Activated T-cell treated with anti-CD3 and anti-CD28 coated beads for 24 hours (primary cell): ENCODE results near the gene MAP3K8.

ENCODE experiments used
- DNase-seq: peaks from one replicate; pipeline ENCODE4 v3.0.0-alpha.2; 2020; ENCODE audit warnings: low read depth

Gene MAP3K8

DNA sequence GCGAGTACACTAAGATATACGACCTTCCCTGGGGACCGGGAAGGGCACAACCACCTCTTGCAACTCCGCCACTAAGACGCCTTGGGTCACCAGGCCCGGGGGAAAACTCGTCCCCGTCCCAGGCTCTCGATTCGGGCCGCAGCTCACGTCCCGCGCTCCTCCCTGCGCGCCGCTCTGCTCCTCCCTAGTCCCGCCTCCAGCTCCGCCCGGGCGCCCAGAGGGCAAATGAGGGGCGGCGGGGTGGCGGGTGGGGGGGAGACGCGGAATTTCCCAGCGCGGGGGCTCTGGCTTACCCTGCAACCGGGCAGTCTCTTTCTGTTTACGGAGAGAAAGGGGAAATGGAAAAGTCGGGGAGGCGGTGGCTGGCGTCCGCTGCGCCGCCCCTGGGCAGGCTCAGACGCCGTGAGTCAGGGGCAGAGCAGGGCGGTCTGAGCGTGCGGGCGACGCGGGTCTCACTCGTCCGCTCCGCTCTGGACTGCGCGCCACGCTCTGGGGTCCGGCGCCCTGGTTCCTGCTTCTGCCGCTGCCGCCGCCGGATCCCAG, at the start of gene MAP3K8:
TSS of gene MAP3K8 (plus strand) at position 455 of the 543 bp plus-strand sequence. CDS start 4,755 bp downstream, outside the sequence.
- DNase-seq: peak; percentile 79

DNA sequence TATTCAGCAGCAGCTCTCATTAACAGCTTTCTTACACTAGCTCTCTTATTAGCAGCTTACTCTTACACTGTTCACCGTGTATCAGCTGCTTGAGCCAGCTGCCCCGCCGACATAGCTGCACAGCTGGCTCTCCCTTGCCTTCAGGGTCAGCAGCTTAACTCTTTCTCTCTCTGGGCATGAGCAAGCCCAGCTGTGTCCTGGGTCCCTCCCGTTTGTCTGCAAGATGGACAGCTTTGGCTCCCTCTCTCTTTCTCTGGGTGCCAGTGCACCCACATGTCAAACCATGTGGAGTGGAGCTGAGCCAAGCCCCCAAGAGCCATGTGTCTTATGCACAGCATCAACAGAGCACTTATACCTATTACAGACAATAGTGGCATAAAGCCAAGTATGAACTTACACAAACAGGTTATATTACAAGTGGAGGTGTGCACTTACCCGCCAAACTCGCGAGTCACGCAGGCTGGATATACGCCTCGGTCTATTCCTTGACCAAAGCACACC, 49.2 kb upstream of the MAP3K8 start:
- no peak for DNase-seq

DNA sequence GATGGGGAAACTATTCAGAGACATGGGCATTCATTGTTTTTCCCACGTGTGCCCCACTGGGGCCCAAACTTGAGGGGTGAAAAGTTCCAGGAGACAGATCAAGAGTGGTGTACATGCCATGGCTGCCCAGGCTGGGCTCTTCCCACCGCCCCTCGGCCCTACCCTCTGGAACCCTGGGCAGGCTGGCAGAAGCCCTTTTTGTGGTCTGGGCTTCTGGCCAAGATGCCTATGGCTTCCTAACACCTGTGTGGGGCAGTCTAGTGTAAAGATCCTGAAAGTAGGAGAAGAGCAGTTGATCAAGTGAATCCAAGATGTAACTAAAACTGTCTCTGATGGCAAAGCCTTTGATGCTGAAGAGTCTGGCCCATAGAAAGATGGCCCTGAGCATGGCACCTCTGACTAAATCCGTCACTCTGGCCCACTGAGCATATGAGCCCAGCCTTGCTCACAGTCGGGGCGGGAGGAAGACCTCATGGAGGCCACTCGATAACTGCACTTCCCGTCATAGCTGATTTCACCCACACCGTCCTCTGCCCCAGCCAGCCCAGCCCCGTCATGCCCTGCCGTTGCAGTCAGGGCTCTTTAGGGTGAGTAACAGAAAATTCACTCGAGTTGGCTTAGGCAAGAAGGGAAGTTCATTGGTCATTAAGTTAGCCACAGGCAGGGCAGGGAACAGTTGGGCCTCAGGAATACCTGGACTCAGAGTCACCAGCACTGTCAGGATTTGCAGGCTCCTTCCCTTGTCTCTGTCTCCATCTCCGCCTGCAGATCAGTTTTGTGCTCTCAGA, 47.0 kb upstream of the MAP3K8 start:
- no peak for DNase-seq

DNA sequence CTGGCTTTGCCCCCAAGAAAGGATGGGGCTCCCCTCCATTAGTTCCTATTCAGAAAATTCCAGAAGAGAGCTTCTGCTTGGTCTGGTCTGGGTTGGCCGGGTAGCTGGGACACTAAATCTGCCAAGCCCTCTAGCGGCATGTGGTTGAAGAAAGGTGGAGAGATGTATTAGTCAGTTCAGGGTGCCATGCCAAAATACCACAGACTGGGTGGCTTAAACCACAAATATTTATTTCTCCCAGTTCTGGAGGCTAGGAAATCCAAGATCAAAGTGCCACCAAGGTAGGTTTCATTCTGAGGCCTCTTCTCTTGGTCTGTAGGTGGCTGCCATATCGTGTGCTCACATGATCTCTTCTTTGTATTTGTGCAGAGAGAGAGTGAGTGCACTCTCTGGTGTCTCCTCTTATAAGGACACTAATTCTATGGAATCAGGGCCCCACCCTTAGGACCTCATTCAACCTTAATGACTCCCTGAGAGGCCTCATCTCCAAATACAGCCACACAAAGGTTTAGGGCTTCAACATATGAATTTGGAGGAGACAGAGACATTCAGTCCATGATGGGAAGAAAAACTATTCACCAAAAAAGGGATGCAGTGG, 46.2 kb upstream of the MAP3K8 start:
- no peak for DNase-seq

DNA sequence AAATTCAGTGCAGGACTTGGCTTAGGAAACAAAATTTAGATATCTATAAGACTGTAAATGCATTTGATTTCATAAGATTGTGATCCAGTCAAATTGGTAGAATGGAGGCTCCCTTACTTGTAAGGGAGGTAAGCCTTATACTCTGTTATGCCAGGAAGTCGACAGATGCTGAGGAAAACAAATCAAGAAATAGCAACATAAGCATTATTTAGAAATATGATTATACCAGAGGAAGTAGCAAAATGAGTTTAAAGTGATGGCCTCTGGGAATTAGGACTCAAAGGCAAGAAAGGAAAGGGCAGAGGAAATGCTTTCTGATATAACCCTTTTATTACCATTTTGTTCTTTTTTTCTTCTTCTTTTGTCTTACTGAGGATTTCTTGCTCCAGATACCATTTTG, 44.4 kb upstream of the MAP3K8 start:
- no peak for DNase-seq

DNA sequence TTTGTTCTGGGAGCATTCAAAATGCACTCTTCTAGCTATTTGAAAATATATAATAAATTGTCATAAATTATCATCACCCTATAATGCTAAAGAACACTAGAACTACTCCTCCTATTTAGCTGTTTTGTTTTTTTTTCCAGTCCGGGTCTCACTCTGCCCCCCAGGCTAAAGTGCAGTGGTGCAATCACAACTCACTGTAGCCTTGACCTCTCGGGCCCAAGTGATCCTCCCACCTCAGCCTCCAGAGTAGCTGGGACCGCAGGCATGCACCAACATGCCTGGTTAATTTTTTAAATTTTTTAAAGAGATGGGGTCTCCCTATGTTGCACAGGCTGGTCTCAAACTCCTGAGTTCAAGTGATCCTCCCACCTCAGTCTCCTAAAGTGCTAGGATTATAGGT, 43.8 kb upstream of the MAP3K8 start:
- DNase-seq: no peak

DNA sequence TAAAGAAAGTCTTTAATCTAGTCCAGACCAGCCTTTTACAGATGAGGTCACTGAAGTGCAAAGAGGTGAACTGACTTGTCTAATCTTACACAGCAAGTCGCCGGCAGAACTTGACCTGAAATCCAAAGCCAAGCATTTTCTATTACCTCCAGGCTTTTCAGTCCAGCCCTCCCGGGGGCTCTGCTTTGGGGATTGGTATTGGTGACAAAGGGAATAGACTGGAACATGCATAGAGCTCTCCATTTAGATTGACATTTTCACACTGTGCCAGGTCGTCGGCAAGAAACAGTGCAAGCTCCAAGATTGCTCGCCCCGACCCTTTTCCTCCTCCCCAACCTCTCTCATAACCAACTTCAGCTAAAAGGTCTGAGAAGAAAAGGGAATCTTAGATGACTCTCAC, 42.7 kb upstream of the MAP3K8 start:
- DNase-seq: no peak

DNA sequence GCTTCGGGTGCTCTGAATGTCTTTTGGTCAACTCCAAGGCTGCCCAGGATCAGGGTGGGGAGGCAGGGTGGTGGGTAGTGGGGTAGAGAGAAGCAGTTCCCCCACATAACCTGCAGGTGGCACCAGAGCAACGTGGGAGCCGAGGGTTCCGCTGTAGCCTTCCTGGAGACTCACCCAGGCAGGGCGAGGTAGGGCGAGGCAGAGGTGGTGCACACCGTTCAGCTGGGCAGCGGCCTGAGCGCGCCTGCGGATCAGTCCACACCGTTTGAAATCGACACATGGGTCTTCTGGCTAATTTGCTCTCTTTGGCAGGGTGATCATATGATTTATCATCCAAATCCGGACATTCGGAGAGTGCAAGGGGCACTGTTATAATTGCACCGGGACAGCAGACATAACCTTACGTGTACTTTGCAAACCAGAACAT, 41.4 kb upstream of the MAP3K8 start:
- peak; percentile 67 for DNase-seq

DNA sequence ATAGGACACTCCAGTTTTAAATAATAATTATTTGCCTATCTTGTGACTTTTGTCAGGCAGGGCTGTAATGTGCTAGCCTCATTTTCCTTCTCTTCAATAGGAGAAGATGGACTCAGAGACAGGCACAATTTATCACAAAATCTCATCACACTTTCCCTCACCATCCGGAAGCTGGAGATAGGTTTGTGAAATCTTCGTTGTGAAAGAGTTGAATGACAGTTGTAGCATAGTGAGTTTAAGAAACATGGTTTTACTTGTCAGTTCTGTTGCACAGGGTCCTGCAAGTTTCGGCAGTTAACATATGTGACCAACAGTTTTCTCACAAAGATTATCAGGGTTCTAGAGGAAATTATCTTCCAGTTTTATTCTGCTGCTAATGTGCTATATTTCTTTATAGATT, 37.7 kb upstream of the MAP3K8 start:
- DNase-seq: no peak

DNA sequence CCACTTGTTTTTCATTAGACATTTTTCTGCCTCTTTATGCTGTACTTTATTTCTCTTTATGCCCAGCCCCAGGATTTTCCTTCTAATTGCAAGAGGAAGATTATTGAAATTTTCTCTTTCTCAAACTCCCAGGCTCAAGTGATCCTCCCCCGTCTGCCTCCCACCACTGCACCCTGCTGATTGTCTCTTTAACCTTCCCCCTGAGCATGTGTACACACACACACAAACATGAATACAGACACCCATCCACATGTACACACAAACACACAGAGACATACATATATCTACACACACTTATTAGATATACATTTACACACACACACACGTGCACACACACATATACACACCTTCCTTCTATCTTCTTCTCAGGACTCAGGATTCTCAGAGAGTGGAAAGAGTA, 37.3 kb upstream of the MAP3K8 start:
- no peak for DNase-seq

DNA sequence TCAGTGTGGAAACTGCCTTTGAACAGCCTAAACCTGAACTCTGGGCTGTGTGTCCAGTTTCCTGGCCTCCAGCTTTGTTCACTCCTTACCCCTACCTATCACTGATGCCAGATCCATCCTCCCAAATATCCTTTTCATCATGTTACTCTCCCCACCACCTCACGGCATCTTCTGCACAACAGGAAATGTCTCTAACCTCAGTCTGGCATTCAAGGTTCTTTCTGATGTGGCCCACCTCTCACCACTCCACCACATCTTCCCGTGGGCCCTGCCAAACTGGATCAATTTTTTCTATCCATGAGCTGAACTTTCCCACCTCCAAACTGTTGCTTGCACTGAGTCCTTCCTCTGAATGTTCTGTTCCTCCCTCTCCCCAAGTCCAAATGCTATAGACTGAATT, 35.8 kb upstream of the MAP3K8 start:
- DNase-seq: no peak

DNA sequence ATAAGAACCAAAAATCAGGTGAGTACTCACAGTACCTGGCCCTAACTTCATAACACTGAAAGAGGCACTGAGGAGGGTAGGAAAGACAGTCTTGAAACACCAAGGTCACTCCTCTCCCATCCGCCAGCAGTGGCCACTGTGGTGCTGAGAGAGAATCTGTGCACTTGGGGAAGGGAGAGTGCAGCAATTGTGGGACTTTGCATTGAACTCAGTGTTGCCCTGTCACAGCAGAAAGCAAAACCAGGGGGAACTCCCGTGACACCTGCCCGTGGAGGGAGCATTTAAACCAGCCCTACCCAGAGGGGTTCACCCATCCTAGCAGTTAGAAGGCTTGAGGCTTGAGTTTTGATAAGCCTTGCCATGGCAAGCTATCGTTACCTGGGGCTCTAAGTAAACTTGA, 35.2 kb upstream of the MAP3K8 start:
- no peak for DNase-seq

DNA sequence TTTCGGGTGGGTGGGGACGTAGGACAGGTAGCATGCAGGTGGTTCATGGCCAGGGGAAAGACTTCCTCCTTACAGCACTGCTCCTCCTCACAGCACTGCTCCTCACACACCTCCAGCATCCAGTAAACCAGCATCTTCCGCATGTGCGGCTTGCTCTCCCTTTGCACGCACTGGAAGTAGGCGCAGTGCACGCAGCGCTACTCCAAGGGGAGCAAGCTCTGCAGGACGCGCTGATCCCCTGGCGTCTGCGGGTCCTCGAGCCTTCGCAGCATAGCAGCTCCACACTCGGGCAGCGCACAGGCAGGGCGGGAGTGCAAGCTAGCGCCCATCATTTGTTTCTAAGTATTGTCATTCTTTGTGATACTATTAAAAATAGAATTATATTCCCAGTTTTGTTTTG, 30.5 kb upstream of the MAP3K8 start:
- no peak for DNase-seq

DNA sequence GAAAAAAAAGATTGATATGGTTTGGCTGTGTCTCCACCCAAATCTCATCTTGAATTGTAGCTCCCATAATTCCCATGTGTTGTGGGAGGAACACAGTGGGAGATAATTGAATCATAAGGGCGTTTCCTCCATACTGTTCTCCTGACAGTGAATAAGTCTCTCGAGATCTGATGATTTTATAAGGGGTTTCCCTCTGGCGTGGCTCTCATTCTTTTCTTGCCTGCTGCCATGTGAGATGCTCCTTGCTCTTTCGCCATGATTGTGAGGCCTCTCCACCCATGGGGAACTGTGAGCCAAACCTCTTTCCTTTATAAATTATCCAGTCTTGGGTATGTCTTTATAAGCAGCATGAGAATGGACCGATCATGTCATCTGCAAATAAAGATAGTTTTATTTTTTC, 29.4 kb upstream of the MAP3K8 start:
- no peak for DNase-seq

DNA sequence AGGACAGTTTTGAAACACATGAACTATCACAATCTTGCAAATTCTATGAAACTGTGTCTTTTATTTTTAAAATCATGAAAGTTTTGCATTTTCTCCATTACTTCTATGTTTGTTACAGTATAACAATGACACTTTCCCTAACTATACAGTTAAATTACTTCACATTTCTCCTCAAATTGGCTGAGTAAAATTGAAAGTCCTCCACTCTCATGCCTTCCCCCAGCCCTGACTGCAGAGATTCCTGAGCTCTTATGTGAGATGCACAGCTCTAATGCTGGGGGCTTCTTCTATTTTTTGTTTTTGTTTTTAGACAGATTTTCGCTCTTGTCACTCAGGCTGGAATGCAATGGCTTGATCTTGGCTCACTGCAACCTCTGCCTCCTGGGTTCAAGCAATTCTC, 22.7 kb upstream of the MAP3K8 start:
- no peak for DNase-seq

DNA sequence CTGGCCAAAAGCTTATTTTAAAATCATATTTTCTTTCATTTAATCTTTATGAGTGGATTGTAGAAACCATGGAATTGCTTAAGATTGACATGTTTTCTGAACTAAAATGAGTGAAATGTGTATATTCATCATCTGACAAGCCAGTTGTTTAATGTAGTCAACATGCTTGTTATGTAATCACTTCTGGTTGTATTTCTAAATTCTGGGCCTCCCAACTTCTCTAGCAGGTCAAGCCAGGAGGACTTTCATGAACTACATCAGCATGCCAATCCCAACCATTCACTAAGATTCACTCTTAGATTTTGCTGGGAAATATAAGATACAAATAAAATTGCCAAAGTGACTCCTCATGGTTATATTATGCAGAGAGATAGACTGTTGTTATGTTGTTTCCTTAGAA, 21.1 kb upstream of the MAP3K8 start:
- no peak for DNase-seq

DNA sequence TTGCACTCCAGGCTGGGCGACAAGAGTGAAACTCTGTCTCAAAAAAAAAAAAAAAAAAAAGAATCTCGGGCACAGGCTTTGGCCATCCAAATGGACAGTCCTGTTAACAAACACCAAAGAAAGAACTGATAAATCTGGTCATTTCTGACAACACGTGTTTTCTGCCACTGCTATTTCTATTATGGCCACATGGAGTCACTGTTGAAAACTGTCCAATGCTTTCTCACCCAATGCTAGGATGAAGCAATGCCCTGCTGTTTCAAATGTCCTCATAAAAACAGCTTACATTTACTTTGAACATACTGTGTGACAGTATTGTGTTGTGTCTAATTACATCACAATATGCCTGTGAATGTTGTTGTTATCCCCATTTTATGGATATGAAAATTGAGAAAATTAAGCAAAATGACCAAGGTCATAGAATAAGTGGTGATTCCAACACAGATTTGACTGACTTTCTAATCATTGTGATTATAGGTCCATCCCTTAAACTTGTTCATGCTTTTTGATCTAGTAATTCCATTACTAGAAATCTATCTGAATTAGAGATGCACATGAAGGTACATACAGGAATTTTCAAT, 19.9 kb upstream of the MAP3K8 start:
- no peak for DNase-seq

DNA sequence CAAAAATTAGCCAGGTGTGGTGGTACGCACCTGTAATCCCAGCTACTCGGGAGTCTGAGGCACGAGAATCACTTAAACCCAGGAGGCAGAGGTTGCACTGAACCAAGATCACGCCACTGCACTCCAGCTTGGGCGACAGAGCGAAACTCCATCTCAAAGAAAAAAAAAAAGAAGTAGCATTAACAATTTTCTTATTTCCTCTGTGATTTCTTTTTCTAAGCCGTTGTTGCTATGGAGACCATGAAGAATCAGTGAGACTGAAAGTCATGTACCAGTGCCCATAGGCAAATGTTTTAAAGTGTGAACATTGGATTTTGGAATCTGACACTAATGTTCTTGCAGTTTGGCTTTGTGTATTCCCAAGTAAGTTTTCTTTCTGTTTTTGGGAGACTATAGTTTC, 18.4 kb upstream of the MAP3K8 start:
- no peak for DNase-seq

DNA sequence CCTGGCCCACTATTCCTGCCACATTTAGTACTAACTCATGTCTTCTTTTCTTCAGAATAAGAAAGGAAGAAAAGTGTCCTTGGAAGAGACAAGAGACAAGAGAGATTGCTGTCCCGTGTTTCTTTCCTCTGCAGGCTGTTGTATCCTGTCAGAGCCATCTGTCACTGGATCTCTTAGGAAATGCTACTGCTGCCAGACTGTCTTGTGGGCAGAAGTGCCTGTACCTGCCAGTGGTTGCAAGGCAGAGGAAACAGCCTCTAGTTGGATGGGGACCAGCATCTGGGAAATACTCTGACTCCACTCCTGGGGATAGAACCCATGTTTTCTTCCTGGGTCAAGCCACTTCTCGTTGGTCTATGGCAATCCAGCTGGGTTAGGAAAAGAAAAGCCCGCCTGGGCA, 16.7 kb upstream of the MAP3K8 start:
- no peak for DNase-seq

DNA sequence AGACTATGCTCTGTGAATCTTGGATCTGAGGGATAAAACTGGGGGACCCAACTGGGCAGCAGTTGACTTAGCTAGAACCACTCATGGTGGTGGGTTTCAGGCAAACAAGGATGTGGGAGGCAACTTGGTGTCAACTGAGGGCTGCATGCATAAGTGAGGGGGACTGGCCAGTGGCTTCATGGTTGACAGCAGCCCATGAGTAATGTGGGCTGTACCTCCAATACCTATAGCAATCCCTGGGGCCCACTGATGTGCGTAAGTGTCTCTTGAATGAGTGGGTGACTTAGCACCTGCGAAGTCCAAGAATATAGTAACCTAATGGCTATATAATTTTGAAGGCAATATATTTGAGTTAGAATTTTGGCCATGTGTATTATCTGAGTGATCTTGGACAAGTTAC, 13.7 kb upstream of the MAP3K8 start:
- no peak for DNase-seq

DNA sequence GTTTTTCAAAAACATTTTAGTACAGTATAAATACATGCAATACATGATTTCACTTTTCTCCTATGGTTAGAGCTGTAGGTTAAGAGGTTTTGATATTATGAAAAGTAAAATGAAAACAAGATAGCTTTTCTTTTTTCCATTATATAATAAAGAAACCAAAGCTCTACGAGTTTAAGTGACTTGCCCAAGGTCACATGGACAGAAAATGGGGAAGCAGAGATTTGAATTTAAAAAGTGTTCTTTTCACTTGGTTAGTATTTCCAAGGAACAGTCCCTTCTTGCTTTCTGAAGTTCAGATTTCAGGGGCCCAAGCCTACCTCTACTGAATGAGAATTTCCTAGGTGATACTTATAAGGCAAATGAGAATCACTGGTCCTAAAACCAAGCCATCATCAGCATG, 13.2 kb upstream of the MAP3K8 start:
- no peak for DNase-seq

DNA sequence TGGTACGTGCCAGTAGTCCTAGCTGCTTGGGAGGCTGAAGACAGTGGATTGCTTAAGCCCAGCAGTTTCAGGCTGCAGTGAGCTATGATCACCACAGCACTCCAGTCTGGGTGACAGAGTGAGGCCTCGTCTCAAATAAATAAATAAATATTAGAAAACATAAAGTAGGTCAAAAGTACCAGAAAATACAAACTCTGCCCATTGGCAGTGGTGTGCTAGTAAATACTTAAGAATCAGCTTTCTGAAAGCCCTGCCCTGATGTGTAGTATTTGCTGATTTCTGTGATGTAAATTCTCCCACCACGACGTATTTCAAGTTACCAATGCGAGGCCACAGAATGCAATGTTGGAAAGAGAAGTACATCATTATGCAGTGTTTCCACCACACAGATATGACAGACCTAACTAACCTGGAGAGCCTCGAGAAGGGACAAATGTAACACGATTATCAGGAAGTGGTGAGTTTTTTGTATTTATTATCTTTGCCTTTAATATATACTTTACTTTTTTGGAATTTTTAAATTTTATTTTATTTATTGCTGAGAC, 11.8 kb upstream of the MAP3K8 start:
- no peak for DNase-seq
